Activated naive CD8-positive, alpha-beta T cell treated with anti-CD3 and anti-CD28 coated beads, Interleukin-2, amount 50 U/mL, for 24 hours (primary cell): ENCODE results near the gene MACROD2.

Source experiments
- ATAC-seq: fragments of 150-1000 bp; cut with Tn5 transposase; one replicate; pipeline ENCODE4 v1.10.0; 2021
- DNase-seq: peaks from one replicate; pipeline ENCODE4 v3.0.0; 2021
- H3K27ac Mint-ChIP-seq: one replicate; pipeline ENCODE4 v1.8.0; 2021; ENCODE audit warnings: mild to moderate bottlenecking, mixed read lengths
- H3K27me3 Mint-ChIP-seq: one replicate; pipeline ENCODE4 v1.8.0; 2021; ENCODE audit warnings: mixed read lengths
- H3K36me3 Mint-ChIP-seq: one replicate; pipeline ENCODE4 v1.8.0; 2021; ENCODE audit warnings: low read depth, mixed read lengths
- H3K4me1 Mint-ChIP-seq: one replicate; pipeline ENCODE4 v1.8.0; 2021; ENCODE audit warnings: mixed read lengths
- H3K4me3 Mint-ChIP-seq: one replicate; pipeline ENCODE4 v1.8.0; 2021; ENCODE audit warnings: mild to moderate bottlenecking, moderate library complexity, mixed read lengths
- H3K9me3 Mint-ChIP-seq: one replicate; pipeline ENCODE4 v1.8.0; 2021; ENCODE audit warnings: mixed read lengths

Gene MACROD2

GRCh38 chr20:15759594-15759993 is 1764.3 kb downstream of the MACROD2 start:
- ATAC-seq = no peak
- no peak overlapping the region for H3K27ac Mint-ChIP-seq
- H3K4me3 Mint-ChIP-seq = no peak overlapping the region
- DNase-seq = no peak
- H3K36me3 Mint-ChIP-seq = no peaks in the 10 kb centered on the region
- no peaks in the 10 kb centered on the region for H3K9me3 Mint-ChIP-seq
- no peaks in the 10 kb centered on the region for H3K4me1 Mint-ChIP-seq
- no peaks in the 10 kb centered on the region for H3K27me3 Mint-ChIP-seq

GRCh38 chr20:15760001-15760621 is 1764.8 kb downstream of the MACROD2 start:
- Mint-ChIP-seq H3K4me3 (no peak overlapping the region), H3K9me3 (no peaks in the 10 kb centered on the region), H3K36me3 (no peaks in the 10 kb centered on the region), H3K27me3 (no peaks in the 10 kb centered on the region), H3K4me1 (no peaks in the 10 kb centered on the region), H3K27ac (no peak overlapping the region)
- DNase-seq (no peak), ATAC-seq (no peak)

GRCh38 chr20:15763366-15763765 is 1768.0 kb downstream of the MACROD2 start:
- Mint-ChIP-seq H3K27me3 (no peaks in the 10 kb centered on the region), H3K27ac (no peak overlapping the region), H3K4me3 (no peak overlapping the region), H3K4me1 (no peaks in the 10 kb centered on the region), H3K36me3 (no peaks in the 10 kb centered on the region), H3K9me3 (no peaks in the 10 kb centered on the region)
- DNase-seq = no peak
- no peak for ATAC-seq

GRCh38 chr20:15767586-15767985 is 1772.3 kb downstream of the MACROD2 start:
- H3K36me3 Mint-ChIP-seq = no peaks in the 10 kb centered on the region
- no peak overlapping the region for H3K27ac Mint-ChIP-seq
- no peaks in the 10 kb centered on the region for H3K27me3 Mint-ChIP-seq
- no peaks in the 10 kb centered on the region for H3K4me1 Mint-ChIP-seq
- H3K4me3 Mint-ChIP-seq = no peak overlapping the region
- no peak for DNase-seq
- H3K9me3 Mint-ChIP-seq = no peaks in the 10 kb centered on the region
- no peak for ATAC-seq

GRCh38 chr20:15767999-15768741 is 1772.9 kb downstream of the MACROD2 start:
- H3K4me3 Mint-ChIP-seq = no peak overlapping the region

GRCh38 chr20:15772826-15773225 is 1777.5 kb downstream of the MACROD2 start:
- DNase-seq = no peak
- Mint-ChIP-seq H3K4me3 (no peak overlapping the region), H3K9me3 (no peaks in the 10 kb centered on the region), H3K36me3 (no peaks in the 10 kb centered on the region), H3K4me1 (no peaks in the 10 kb centered on the region), H3K27ac (no peak overlapping the region), H3K27me3 (no peaks in the 10 kb centered on the region)
- ATAC-seq = no peak

More at GRCh38 chr20:15767999-15768741, 1772.9 kb downstream of the MACROD2 start:
- Mint-ChIP-seq H3K27ac (no peak overlapping the region), H3K4me1 (no peaks in the 10 kb centered on the region), H3K9me3 (no peaks in the 10 kb centered on the region), H3K27me3 (no peaks in the 10 kb centered on the region), H3K36me3 (no peaks in the 10 kb centered on the region)
- no peak for DNase-seq
- no peak for ATAC-seq

GRCh38 chr20:15774926-15775325 is 1779.6 kb downstream of the MACROD2 start:
- ATAC-seq = no peak
- no peaks in the 10 kb centered on the region for H3K9me3 Mint-ChIP-seq

GRCh38 chr20:15776770-15777466 is 1781.6 kb downstream of the MACROD2 start:
- H3K4me1 Mint-ChIP-seq = no peaks in the 10 kb centered on the region
- no peak overlapping the region for H3K27ac Mint-ChIP-seq
- H3K27me3 Mint-ChIP-seq = no peaks in the 10 kb centered on the region
- ATAC-seq (no peak), DNase-seq (no peak)
- H3K9me3 Mint-ChIP-seq = no peaks in the 10 kb centered on the region
- H3K36me3 Mint-ChIP-seq = no peaks in the 10 kb centered on the region
- no peak overlapping the region for H3K4me3 Mint-ChIP-seq

More at GRCh38 chr20:15774926-15775325, 1779.6 kb downstream of the MACROD2 start:
- H3K36me3 Mint-ChIP-seq = no peaks in the 10 kb centered on the region
- no peak overlapping the region for H3K4me3 Mint-ChIP-seq
- H3K27ac Mint-ChIP-seq = no peak overlapping the region
- no peak for DNase-seq
- no peaks in the 10 kb centered on the region for H3K4me1 Mint-ChIP-seq
- H3K27me3 Mint-ChIP-seq = no peaks in the 10 kb centered on the region

GRCh38 chr20:15784020-15784419 is 1788.7 kb downstream of the MACROD2 start:
- DNase-seq = no peak
- no peaks in the 10 kb centered on the region for H3K4me1 Mint-ChIP-seq

GRCh38 chr20:15789079-15789478 is 1793.8 kb downstream of the MACROD2 start:
- H3K9me3 Mint-ChIP-seq = no peaks in the 10 kb centered on the region
- ATAC-seq (no peak), DNase-seq (no peak)
- no peaks in the 10 kb centered on the region for H3K36me3 Mint-ChIP-seq
- H3K27ac Mint-ChIP-seq = no peak overlapping the region
- no peaks in the 10 kb centered on the region for H3K4me1 Mint-ChIP-seq
- no peak overlapping the region for H3K4me3 Mint-ChIP-seq
- H3K27me3 Mint-ChIP-seq = peaks cover 1% of the 10 kb centered on the region

More at GRCh38 chr20:15784020-15784419, 1788.7 kb downstream of the MACROD2 start:
- H3K9me3 Mint-ChIP-seq = peaks cover 3% of the 10 kb centered on the region
- no peak for ATAC-seq
- H3K4me3 Mint-ChIP-seq = no peak overlapping the region
- H3K27me3 Mint-ChIP-seq = no peaks in the 10 kb centered on the region
- H3K27ac Mint-ChIP-seq = no peak overlapping the region
- no peaks in the 10 kb centered on the region for H3K36me3 Mint-ChIP-seq

GRCh38 chr20:15792855-15793254 is 1797.5 kb downstream of the MACROD2 start:
- Mint-ChIP-seq H3K27ac (no peak overlapping the region), H3K9me3 (no peaks in the 10 kb centered on the region), H3K27me3 (peaks cover 1% of the 10 kb centered on the region), H3K36me3 (no peaks in the 10 kb centered on the region), H3K4me1 (no peaks in the 10 kb centered on the region), H3K4me3 (no peak overlapping the region)
- ATAC-seq (no peak), DNase-seq (no peak)

GRCh38 chr20:15794409-15794808 is 1799.1 kb downstream of the MACROD2 start:
- Mint-ChIP-seq H3K4me1 (no peaks in the 10 kb centered on the region), H3K36me3 (no peaks in the 10 kb centered on the region), H3K27ac (no peak overlapping the region), H3K9me3 (no peaks in the 10 kb centered on the region), H3K4me3 (no peak overlapping the region), H3K27me3 (peaks cover 1% of the 10 kb centered on the region)
- ATAC-seq = no peak
- no peak for DNase-seq

- Mint-ChIP-seq H3K27ac (no peak overlapping the region), H3K4me1 (no peaks in the 10 kb centered on the region), H3K36me3 (no peaks in the 10 kb centered on the region), H3K9me3 (no peaks in the 10 kb centered on the region), H3K4me3 (no peak overlapping the region), H3K27me3 (peaks cover 1% of the 10 kb centered on the region)
- DNase-seq (no peak), ATAC-seq (no peak)
Observed at GRCh38 chr20:15795305-15796019, 1800.1 kb downstream of the MACROD2 start.

- H3K27me3 Mint-ChIP-seq = no peaks in the 10 kb centered on the region
- DNase-seq (no peak), ATAC-seq (no peak)
- H3K9me3 Mint-ChIP-seq = peaks cover 10% of the 10 kb centered on the region
- H3K27ac Mint-ChIP-seq = no peak overlapping the region
- H3K4me3 Mint-ChIP-seq = no peak overlapping the region
- H3K36me3 Mint-ChIP-seq = no peaks in the 10 kb centered on the region
- no peaks in the 10 kb centered on the region for H3K4me1 Mint-ChIP-seq
Observed at GRCh38 chr20:15799871-15800270, 1804.6 kb downstream of the MACROD2 start.
